ENCODE measurements around the gene CPB2.

CPB2 gene

GRCh38 chr13:46149272-46150133 is 44.7 kb upstream of the CPB2 start:
- no peaks in the 10 kb centered on the region for H3K9me3 ChIP-seq (ENCODE audit: control insufficient read depth, low read length)
- H3K14ac ChIP-seq (ENCODE audit: low read length in 2 of 2), result no peak overlapping the region
- no peak overlapping the region for H3K9ac ChIP-seq (ENCODE audit: low read length)
- peaks cover 0 to 3% of the 10 kb centered on the region in 2 experiments for H3K27me3 ChIP-seq (ENCODE audit: control insufficient read depth in 1 of 2, insufficient read depth in 1 of 2, low read length in 2 of 2)
- no peak overlapping the region for H3K4me3 ChIP-seq (ENCODE audit: insufficient read depth in 1 of 2, low read depth in 1 of 2, low read length in 2 of 2)
- H2BK12ac ChIP-seq (ENCODE audit: low read length in 2 of 2), result no peak overlapping the region
- peaks cover 4% of the 10 kb centered on the region for H3K4me1 ChIP-seq (ENCODE audit: control insufficient read depth, insufficient read depth, low read depth, low read length)
- H2BK15ac ChIP-seq (ENCODE audit: low read depth, poor library complexity, severe bottlenecking), result no peak overlapping the region
- H4K91ac ChIP-seq (ENCODE audit: low read length), result no peak overlapping the region
- no peak overlapping the region for H3K4ac ChIP-seq (ENCODE audit: low read depth in 1 of 2, low read length in 2 of 2)
- H4K8ac ChIP-seq (ENCODE audit: low read length), result no peak overlapping the region
- no peak overlapping the region for H3K23ac ChIP-seq (ENCODE audit: low read length in 2 of 2)
- H3K36me3 ChIP-seq (ENCODE audit: control insufficient read depth in 1 of 2, insufficient read depth in 2 of 2, low read depth in 1 of 2, low read length in 2 of 2), result no peaks in the 10 kb centered on the region
- no peak overlapping the region for H3K18ac ChIP-seq (ENCODE audit: low read depth in 1 of 2, low read length in 2 of 2)
- H3K27ac ChIP-seq (ENCODE audit: low read length, poor library complexity, severe bottlenecking), result peak overlapping the region; percentile 29
- no peak overlapping the region for H2AFZ ChIP-seq (ENCODE audit: low read depth, low read length)
- peak overlapping the region; percentile 50 for H2AK5ac ChIP-seq (ENCODE audit: low read length, severe bottlenecking)
- no peak overlapping the region for H2BK5ac ChIP-seq (ENCODE audit: low read depth, low read length, poor library complexity, severe bottlenecking)
- H2BK120ac ChIP-seq (ENCODE audit: low read depth, low read length), result no peak overlapping the region
- WGBS, result 65% methylated on average over 7 of the region's 7 CpGs
- no peak overlapping the region for H3K4me2 ChIP-seq (ENCODE audit: low read length, poor library complexity, severe bottlenecking)
- no peak for DNase-seq
- no peaks in the 10 kb centered on the region for H3K79me1 ChIP-seq (replicated peaks; ENCODE audit: low read length, poor library complexity, severe bottlenecking)

- Histone ChIP-seq H2AK5ac (ENCODE audit: low read length, severe bottlenecking) (no peak overlapping the region), H3K18ac (ENCODE audit: low read depth in 1 of 2, low read length in 2 of 2) (no peak overlapping the region)
- 28% methylated on average over 3 of the region's 3 CpGs for WGBS
These were observed 42.1 kb upstream of the CPB2 start for GRCh38 chr13:46146898-46147297.

GRCh38 chr13:46145950-46146349 is 41.1 kb upstream of the CPB2 start:
- H3K23ac ChIP-seq (ENCODE audit: low read length in 2 of 2), result no peak overlapping the region
- H3K27me3 ChIP-seq (ENCODE audit: control insufficient read depth in 1 of 2, insufficient read depth in 1 of 2, low read length in 2 of 2), result peaks cover 0 to 3% of the 10 kb centered on the region in 2 experiments
- H3K4me3 ChIP-seq (ENCODE audit: insufficient read depth in 1 of 2, low read depth in 1 of 2, low read length in 2 of 2), result no peak overlapping the region
- no peak overlapping the region for H3K4me2 ChIP-seq (ENCODE audit: low read length, poor library complexity, severe bottlenecking)
- no peak overlapping the region for H3K14ac ChIP-seq (ENCODE audit: low read length in 2 of 2)
- H2AK5ac ChIP-seq (ENCODE audit: low read length, severe bottlenecking), result no peak overlapping the region
- H3K4ac ChIP-seq (ENCODE audit: low read depth in 1 of 2, low read length in 2 of 2), result no peak overlapping the region
- H3K9ac ChIP-seq (ENCODE audit: low read length), result no peak overlapping the region
- no peaks in the 10 kb centered on the region for H3K9me3 ChIP-seq (ENCODE audit: control insufficient read depth, low read length)
- H3K79me1 ChIP-seq (replicated peaks; ENCODE audit: low read length, poor library complexity, severe bottlenecking), result no peaks in the 10 kb centered on the region
- DNase-seq, result no peak
- no peak overlapping the region for H4K8ac ChIP-seq (ENCODE audit: low read length)
- H2BK5ac ChIP-seq (ENCODE audit: low read depth, low read length, poor library complexity, severe bottlenecking), result no peak overlapping the region
- H2AFZ ChIP-seq (ENCODE audit: low read depth, low read length), result no peak overlapping the region
- WGBS, result no CpG with 5 or more reads among the region's 2 CpGs
- H2BK15ac ChIP-seq (ENCODE audit: low read depth, poor library complexity, severe bottlenecking), result no peak overlapping the region
- H3K27ac ChIP-seq (ENCODE audit: low read length, poor library complexity, severe bottlenecking), result no peak overlapping the region
- H3K18ac ChIP-seq (ENCODE audit: low read depth in 1 of 2, low read length in 2 of 2), result no peak overlapping the region
- H3K36me3 ChIP-seq (ENCODE audit: control insufficient read depth in 1 of 2, insufficient read depth in 2 of 2, low read depth in 1 of 2, low read length in 2 of 2), result no peaks in the 10 kb centered on the region
- H3K4me1 ChIP-seq (ENCODE audit: control insufficient read depth, insufficient read depth, low read depth, low read length), result peaks cover 4% of the 10 kb centered on the region
- no peak overlapping the region for H4K91ac ChIP-seq (ENCODE audit: low read length)
- no peak overlapping the region for H2BK12ac ChIP-seq (ENCODE audit: low read length in 2 of 2)
- no peak overlapping the region for H2BK120ac ChIP-seq (ENCODE audit: low read depth, low read length)

More at GRCh38 chr13:46146898-46147297, 42.1 kb upstream of the CPB2 start:
- Histone ChIP-seq H3K4ac (ENCODE audit: low read depth in 1 of 2, low read length in 2 of 2) (no peak overlapping the region), H4K8ac (ENCODE audit: low read length) (no peak overlapping the region), H3K4me2 (ENCODE audit: low read length, poor library complexity, severe bottlenecking) (no peak overlapping the region), H3K4me3 (ENCODE audit: insufficient read depth in 1 of 2, low read depth in 1 of 2, low read length in 2 of 2) (no peak overlapping the region), H4K91ac (ENCODE audit: low read length) (no peak overlapping the region), H3K9ac (ENCODE audit: low read length) (no peak overlapping the region), H3K23ac (ENCODE audit: low read length in 2 of 2) (no peak overlapping the region), H3K36me3 (ENCODE audit: control insufficient read depth in 1 of 2, insufficient read depth in 2 of 2, low read depth in 1 of 2, low read length in 2 of 2) (no peaks in the 10 kb centered on the region), H3K9me3 (ENCODE audit: control insufficient read depth, low read length) (no peaks in the 10 kb centered on the region), H2BK12ac (ENCODE audit: low read length in 2 of 2) (no peak overlapping the region), H3K27ac (ENCODE audit: low read length, poor library complexity, severe bottlenecking) (no peak overlapping the region), H3K79me1 (replicated peaks; ENCODE audit: low read length, poor library complexity, severe bottlenecking) (no peaks in the 10 kb centered on the region), H3K27me3 (ENCODE audit: control insufficient read depth in 1 of 2, insufficient read depth in 1 of 2, low read length in 2 of 2) (peaks cover 0 to 3% of the 10 kb centered on the region in 2 experiments), H2AFZ (ENCODE audit: low read depth, low read length) (no peak overlapping the region), H3K14ac (ENCODE audit: low read length in 2 of 2) (no peak overlapping the region), H2BK5ac (ENCODE audit: low read depth, low read length, poor library complexity, severe bottlenecking) (no peak overlapping the region), H2BK15ac (ENCODE audit: low read depth, poor library complexity, severe bottlenecking) (no peak overlapping the region), H2BK120ac (ENCODE audit: low read depth, low read length) (no peak overlapping the region), H3K4me1 (ENCODE audit: control insufficient read depth, insufficient read depth, low read depth, low read length) (peaks cover 4% of the 10 kb centered on the region)
- DNase-seq, result peak; percentile 30

GRCh38 chr13:46145135-46145534 is 40.3 kb upstream of the CPB2 start:
- Histone ChIP-seq H3K36me3 (ENCODE audit: control insufficient read depth in 1 of 2, insufficient read depth in 2 of 2, low read depth in 1 of 2, low read length in 2 of 2) (no peaks in the 10 kb centered on the region), H3K18ac (ENCODE audit: low read depth in 1 of 2, low read length in 2 of 2) (no peak overlapping the region), H2AK5ac (ENCODE audit: low read length, severe bottlenecking) (no peak overlapping the region), H3K4me1 (ENCODE audit: control insufficient read depth, insufficient read depth, low read depth, low read length) (peaks cover 3% of the 10 kb centered on the region), H3K9me3 (ENCODE audit: control insufficient read depth, low read length) (no peaks in the 10 kb centered on the region), H3K27me3 (ENCODE audit: control insufficient read depth in 1 of 2, insufficient read depth in 1 of 2, low read length in 2 of 2) (peaks cover 0 to 3% of the 10 kb centered on the region in 2 experiments), H3K79me1 (replicated peaks; ENCODE audit: low read length, poor library complexity, severe bottlenecking) (no peaks in the 10 kb centered on the region), H4K8ac (ENCODE audit: low read length) (no peak overlapping the region), H3K14ac (ENCODE audit: low read length in 2 of 2) (no peak overlapping the region), H3K27ac (ENCODE audit: low read length, poor library complexity, severe bottlenecking) (no peak overlapping the region), H3K4ac (ENCODE audit: low read depth in 1 of 2, low read length in 2 of 2) (no peak overlapping the region), H3K9ac (ENCODE audit: low read length) (no peak overlapping the region), H2BK15ac (ENCODE audit: low read depth, poor library complexity, severe bottlenecking) (no peak overlapping the region), H3K4me2 (ENCODE audit: low read length, poor library complexity, severe bottlenecking) (no peak overlapping the region), H3K23ac (ENCODE audit: low read length in 2 of 2) (no peak overlapping the region), H2BK12ac (ENCODE audit: low read length in 2 of 2) (no peak overlapping the region), H2AFZ (ENCODE audit: low read depth, low read length) (no peak overlapping the region), H2BK5ac (ENCODE audit: low read depth, low read length, poor library complexity, severe bottlenecking) (no peak overlapping the region), H2BK120ac (ENCODE audit: low read depth, low read length) (no peak overlapping the region), H4K91ac (ENCODE audit: low read length) (no peak overlapping the region), H3K4me3 (ENCODE audit: insufficient read depth in 1 of 2, low read depth in 1 of 2, low read length in 2 of 2) (no peak overlapping the region)
- WGBS, result 98% methylated on average over 4 of the region's 4 CpGs
- DNase-seq, result no peak
